NCI-H187 (cell line): ENCODE results near the gene SFXN5.

Source experiments
- DNase-seq, 2 experiments: peaks; one replicate each; lab custom pipeline; 2025; lab: John Stamatoyannopoulos, UW

The SFXN5 gene

GRCh38 chr2:72973566-72974435, 97.7 kb downstream of the SFXN5 start:
- no peak for DNase-seq

GRCh38 chr2:72973137-72973535, 98.4 kb downstream of the SFXN5 start:
- no peak for DNase-seq

- DNase-seq = no peak
These were observed 99.0 kb downstream of the SFXN5 start for GRCh38 chr2:72972352-72973136.

- DNase-seq = no peak
These were observed 100.5 kb downstream of the SFXN5 start for GRCh38 chr2:72971036-72971435.

- DNase-seq = no peak
These were observed 101.8 kb downstream of the SFXN5 start for GRCh38 chr2:72969706-72970105.

- no peak for DNase-seq
These were observed 103.2 kb downstream of the SFXN5 start for GRCh38 chr2:72968286-72968685.

- no peak for DNase-seq
These were observed 105.6 kb downstream of the SFXN5 start for GRCh38 chr2:72965770-72966450.

- DNase-seq = no peak
These were observed 106.5 kb downstream of the SFXN5 start for GRCh38 chr2:72965016-72965415.

- no peak for DNase-seq
These were observed 107.4 kb downstream of the SFXN5 start for GRCh38 chr2:72964146-72964525.

- DNase-seq = no peak
These were observed 107.9 kb downstream of the SFXN5 start for GRCh38 chr2:72963423-72964145.

- DNase-seq = no peak
These were observed 108.6 kb downstream of the SFXN5 start for GRCh38 chr2:72962911-72963310.

GRCh38 chr2:72961853-72962468, 109.6 kb downstream of the SFXN5 start:
- no peak for DNase-seq

GRCh38 chr2:72961036-72961720, 110.3 kb downstream of the SFXN5 start:
- DNase-seq = no peak

- DNase-seq = no peak
These were observed 111.2 kb downstream of the SFXN5 start for GRCh38 chr2:72959995-72960981.

GRCh38 chr2:72959554-72959953, 112.0 kb downstream of the SFXN5 start:
- no peak for DNase-seq

- DNase-seq = no peak
These were observed 112.7 kb downstream of the SFXN5 start for GRCh38 chr2:72958542-72959385.

- DNase-seq = no peak
These were observed 114.6 kb downstream of the SFXN5 start for GRCh38 chr2:72956936-72957335.

GRCh38 chr2:72956050-72956395, 115.5 kb downstream of the SFXN5 start:
- DNase-seq = no peak
